ENCODE data around the gene IFRD2.

IFRD2 gene

DNA sequence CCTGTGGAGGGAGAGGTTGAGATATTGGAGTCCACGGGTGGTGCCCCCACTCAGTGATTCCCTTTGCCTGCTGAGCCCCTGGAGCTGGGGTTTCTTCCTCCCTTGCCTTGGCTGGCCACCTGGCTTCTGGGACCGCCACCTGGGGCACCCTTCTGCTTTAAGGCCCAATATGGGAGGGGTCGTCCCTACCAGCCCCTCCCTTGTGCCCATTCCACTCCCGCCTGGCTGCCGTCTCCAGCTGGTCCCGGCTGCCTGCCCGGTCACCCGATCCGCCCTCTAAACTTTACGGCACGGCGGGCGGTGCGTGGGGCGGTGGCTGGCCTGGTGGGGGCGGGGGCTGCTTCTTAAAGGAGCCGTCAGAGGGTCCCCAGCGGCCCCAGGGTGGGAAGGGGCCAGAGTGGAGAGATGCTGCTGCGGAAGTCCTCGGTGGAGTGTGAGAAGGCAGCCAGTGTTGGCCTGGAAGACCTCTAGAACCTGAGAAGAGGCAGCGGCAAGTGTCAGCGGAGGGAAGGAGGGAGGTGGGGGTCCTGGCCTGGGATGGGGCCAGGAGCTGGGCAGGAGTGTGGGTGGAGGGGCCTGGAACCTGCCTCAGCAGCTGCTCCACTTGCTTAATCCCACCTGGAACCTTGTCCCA is 24.8 kb downstream of the IFRD2 start:
- in situ Hi-C loops (cut with MboI; ENCODE audit: low pct_unique_long_range_greater_than_20kb, low sequenced_read_pairs, unreplicated experiment) = no loop called here
- TF ChIP-seq, protein P1, sequence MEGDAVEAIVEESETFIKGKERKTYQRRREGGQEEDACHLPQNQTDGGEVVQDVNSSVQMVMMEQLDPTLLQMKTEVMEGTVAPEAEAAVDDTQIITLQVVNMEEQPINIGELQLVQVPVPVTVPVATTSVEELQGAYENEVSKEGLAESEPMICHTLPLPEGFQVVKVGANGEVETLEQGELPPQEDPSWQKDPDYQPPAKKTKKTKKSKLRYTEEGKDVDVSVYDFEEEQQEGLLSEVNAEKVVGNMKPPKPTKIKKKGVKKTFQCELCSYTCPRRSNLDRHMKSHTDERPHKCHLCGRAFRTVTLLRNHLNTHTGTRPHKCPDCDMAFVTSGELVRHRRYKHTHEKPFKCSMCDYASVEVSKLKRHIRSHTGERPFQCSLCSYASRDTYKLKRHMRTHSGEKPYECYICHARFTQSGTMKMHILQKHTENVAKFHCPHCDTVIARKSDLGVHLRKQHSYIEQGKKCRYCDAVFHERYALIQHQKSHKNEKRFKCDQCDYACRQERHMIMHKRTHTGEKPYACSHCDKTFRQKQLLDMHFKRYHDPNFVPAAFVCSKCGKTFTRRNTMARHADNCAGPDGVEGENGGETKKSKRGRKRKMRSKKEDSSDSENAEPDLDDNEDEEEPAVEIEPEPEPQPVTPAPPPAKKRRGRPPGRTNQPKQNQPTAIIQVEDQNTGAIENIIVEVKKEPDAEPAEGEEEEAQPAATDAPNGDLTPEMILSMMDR (IDR thresholded peaks at IDR 0.05; ENCODE audit: extremely low read depth, insufficient read depth, missing control alignments) = no peak
- DNase-seq (ENCODE audit: low spot score) = no peak

DNA sequence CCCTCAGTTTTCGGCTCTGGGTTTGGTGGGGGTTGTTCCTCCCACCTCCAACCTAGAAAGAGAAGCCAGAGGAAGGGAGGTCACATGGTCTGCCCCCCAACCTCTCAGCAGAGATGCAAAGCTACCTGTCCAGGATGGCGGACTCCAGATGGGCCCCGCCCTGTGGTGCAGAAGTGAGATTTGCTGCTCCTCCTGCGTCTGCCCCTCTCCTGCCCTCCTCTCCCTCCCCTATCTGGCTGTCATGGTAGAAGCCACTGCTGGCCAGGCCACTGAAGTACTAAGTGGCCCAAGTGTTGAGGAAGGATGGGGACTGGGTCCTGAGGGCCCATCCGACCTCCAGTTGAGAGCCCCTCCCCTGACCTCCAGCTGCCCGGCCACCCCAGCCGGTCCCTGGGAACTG is 25.4 kb downstream of the IFRD2 start:
- TF ChIP-seq, protein P1 (IDR thresholded peaks at IDR 0.05; ENCODE audit: extremely low read depth, insufficient read depth, missing control alignments) = no peak
- in situ Hi-C loops (cut with MboI; ENCODE audit: low pct_unique_long_range_greater_than_20kb, low sequenced_read_pairs, unreplicated experiment) = no loop called here
- DNase-seq (ENCODE audit: low spot score) = no peak

DNA sequence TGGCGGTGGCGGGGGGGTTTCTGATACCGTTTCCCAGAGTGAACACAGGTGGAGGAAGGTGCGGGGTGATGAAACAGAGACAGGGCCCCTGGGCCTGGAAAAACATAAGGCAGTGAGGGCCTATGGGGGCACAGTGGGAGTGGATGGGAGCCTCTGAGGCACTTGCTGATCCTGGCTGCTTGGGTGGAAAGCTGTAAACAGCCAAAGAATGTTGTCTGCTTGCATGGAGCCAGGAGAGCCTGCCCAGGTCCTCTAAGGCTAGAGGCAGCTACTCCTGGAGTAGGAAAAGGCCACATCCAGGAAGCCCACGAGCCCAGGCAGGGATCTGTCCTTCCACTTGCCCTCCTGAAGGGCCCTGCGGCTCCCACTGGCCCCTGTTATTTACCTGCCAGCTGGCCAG is 26.2 kb downstream of the IFRD2 start:
- in situ Hi-C loops (cut with MboI; ENCODE audit: low pct_unique_long_range_greater_than_20kb, low sequenced_read_pairs, unreplicated experiment) = no loop called here
- DNase-seq (ENCODE audit: low spot score) = no peak
- TF ChIP-seq, protein P1 (IDR thresholded peaks at IDR 0.05; ENCODE audit: extremely low read depth, insufficient read depth, missing control alignments) = no peak

DNA sequence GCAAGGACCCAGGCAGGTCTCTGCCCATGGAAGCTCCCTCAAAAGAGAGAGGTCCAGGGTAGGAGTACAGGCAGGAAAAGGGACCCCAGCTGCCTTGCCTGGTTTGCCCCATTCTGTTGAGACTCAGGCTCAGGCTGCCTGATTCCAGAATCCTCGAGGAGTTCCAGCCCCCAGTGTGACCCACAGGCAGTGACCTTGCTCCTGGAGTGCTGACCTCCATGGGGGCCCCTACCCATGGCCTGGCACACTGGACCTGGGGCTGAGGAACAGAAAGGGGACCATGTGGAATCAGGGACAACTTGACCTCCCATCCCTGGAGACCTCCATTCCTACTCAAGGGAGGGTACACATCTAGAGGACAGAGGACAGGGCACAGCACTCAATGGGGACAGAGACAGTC is 26.7 kb downstream of the IFRD2 start:
- no peak for DNase-seq (ENCODE audit: low spot score)
- in situ Hi-C loops (cut with MboI; ENCODE audit: low pct_unique_long_range_greater_than_20kb, low sequenced_read_pairs, unreplicated experiment) = no loop called here
- TF ChIP-seq, protein P1 (IDR thresholded peaks at IDR 0.05; ENCODE audit: extremely low read depth, insufficient read depth, missing control alignments) = no peak

DNA sequence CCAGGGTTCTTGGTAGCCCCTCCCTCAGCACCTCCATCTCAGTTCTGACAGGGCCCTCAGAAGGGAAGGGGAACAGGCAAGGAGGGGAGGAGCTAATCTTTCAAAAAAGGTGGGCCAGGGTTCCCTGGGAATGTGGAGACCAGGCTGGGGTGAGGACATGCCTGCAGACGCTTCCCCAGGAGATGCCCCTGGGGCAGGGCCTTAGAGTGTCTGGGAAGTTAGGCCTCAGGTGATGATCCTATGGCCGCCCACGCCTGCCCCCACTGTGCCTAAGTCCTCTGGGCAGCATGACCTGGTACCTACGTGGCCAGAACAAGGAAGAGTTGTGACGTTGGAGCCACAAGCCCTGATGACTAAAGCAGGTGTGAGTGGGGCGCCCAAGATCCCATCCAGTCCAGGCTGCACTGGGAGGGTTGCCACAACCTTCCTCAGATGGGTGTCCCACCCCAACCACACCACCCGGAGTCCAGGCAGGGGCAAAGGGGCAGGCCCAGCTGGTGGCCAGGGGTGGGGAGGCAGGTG is 27.2 kb downstream of the IFRD2 start:
- no peak for DNase-seq (ENCODE audit: low spot score)
- TF ChIP-seq, protein P1 (IDR thresholded peaks at IDR 0.05; ENCODE audit: extremely low read depth, insufficient read depth, missing control alignments) = no peak
- in situ Hi-C loops (cut with MboI; ENCODE audit: low pct_unique_long_range_greater_than_20kb, low sequenced_read_pairs, unreplicated experiment) = no loop called here

DNA sequence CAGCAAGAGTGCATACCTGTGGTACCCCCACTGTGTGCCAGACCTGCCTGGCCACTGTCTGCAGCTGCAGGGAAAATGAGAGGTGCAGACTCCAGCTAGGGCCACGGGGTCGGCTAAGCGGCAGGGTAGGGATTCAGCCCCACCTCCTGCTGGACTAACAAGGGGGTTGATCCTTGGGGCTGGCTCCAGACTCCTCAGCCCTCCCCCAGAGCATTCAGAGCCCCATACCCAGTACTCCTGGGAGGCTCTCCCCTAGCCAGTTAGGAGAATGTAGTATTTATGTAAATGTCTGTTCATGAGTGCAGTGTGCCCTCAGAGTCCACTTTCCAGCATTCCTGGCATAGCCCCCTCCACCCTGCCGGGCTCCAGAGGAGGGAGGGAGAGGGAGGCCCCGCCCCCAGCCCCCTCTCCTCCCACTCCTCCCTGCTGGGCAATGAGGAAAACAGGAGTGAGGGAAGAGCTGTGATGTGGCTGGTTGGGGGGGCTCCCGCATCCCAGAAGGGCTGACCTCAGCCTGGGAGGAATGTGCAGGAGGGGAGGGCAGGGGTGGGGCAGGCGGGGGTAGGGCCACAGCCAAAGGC is 27.8 kb downstream of the IFRD2 start:
- TF ChIP-seq, protein P1 (IDR thresholded peaks at IDR 0.05; ENCODE audit: extremely low read depth, insufficient read depth, missing control alignments) = no peak
- no peak for DNase-seq (ENCODE audit: low spot score)
- in situ Hi-C loops (cut with MboI; ENCODE audit: low pct_unique_long_range_greater_than_20kb, low sequenced_read_pairs, unreplicated experiment) = no loop called here

Measured in GM13977 (cell line).